ENCODE results near the gene DARS1. TPM values are rescaled to one million over a fixed set of nuclear protein-coding genes. Genes with fewer than 3 reads are reported as not detected.

DARS1 gene
- total RNA-seq: 100 to 1,000 TPM; 138 to 180 TPM

DNA sequence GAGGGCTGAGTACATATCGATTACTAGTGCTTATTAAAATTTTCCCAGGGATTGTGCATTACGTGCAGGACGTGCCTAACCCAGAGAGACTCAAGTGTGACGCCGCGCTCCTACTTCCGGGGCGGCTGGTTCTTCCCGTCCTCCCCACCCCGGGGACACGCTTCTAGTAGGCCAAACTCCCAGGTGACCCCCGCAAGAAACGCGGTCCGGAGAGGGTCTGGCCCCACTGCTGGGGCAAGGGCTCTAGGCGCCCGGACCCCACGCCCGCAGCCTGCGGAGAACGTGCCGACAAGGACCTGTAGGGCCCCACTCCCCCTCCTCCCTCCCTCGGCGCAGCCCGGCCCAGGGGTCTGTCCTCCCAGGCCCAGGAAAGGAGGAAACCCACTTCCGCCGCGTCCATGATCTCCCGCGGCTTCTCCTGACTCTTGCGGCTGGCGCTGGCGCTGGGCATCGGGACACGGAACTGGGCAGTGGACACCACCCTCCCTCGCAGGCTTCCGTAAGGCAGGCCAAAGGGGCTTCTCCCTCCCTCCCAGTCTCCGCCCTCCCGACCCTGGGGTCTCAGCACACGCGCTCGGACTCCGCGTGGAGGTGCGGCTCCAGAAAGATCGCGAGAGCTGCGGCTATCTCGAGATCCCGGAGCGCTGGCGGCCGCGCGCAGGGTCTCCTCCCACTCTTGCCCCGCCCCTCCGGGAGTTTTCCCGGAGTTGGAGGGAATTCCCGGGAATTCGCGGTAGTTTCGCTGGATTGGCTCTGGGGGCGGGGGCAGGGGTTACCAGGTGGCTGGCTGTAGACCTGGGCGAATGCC is at the start of gene DARS1:
DARS1 (minus strand) TSS at position 609 of the 808 bp plus-strand sequence; CDS start at position 451, 158 bp downstream.
- peak; percentile 84 to 86 for ATAC-seq
- H3K36me3 Mint-ChIP-seq: peaks cover 38 to 58% of the 10 kb centered on the region in 2 donors
- DNase-seq (ENCODE audit: low spot score in 2 of 2): peak; percentile 85 to 93
- H3K27ac Mint-ChIP-seq: peak within 1 kb of the TSS; percentile 79 to 98
- H3K9me3 Mint-ChIP-seq: peaks cover 0 to 7% of the 10 kb centered on the region in 2 donors

DNA sequence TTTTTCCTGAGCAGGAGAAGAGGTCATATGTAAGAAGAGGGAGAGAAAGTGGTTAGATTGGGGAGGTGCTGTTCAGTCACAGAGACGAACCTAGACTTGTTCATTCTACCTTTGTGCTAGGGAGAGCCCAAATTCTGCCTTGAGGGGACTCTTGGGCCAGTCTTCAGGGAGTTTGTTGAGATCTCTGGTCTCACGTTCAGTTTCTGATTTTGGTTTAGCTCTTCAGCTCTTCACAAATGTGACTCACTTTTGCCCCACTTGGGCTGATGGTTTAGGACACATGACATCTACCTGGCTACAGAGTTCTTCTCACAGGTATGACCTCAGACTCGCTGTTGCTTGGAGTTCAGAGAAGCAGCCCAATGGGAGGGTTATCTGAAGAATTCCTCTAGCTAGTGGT is 49.2 kb upstream of the DARS1 start:
- Mint-ChIP-seq H3K27ac (no peak overlapping the region), H3K36me3 (no peaks in the 10 kb centered on the region), H3K9me3 (peaks cover 4 to 12% of the 10 kb centered on the region in 2 donors)
- peak; percentile 47 to 58 for ATAC-seq
- no peak for DNase-seq (ENCODE audit: low spot score in 2 of 2)

DNA sequence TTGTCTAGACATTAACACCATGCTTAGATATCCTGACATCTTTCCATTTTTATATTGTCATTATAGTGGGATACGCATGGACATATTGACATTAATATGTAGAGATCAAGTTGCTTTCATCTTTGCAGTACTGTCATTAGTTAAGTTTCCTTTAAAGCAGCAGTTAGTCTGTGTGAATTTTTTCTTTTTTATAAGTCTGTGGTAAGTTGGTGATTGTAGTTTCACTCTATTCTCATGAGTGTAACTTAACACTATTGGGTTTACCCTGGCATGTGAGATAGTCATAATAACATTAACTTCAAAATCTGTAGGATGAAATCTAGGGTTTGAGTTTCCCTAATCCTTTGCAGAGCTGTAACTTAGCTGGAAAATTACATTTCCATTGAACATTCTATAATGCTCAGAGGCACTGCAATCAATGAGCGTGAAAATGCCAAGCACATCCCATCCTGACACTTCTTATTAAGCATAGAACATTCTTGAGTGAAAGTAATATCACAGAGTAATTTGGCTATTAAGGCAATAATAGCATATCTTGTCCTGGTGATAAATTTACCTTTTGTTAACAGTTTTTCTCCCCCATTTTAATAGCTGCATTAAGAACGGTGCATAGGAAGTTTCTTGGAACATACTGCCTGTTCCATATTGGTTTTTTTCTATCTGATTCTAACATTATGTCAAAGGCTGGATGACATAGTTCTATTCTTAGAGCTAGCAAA is 47.5 kb upstream of the DARS1 start:
- no peak for ATAC-seq
- H3K36me3 Mint-ChIP-seq: no peaks in the 10 kb centered on the region
- H3K9me3 Mint-ChIP-seq: peaks cover 0 to 3% of the 10 kb centered on the region in 2 donors
- H3K27ac Mint-ChIP-seq: no peak overlapping the region
- DNase-seq (ENCODE audit: low spot score in 2 of 2): no peak

DNA sequence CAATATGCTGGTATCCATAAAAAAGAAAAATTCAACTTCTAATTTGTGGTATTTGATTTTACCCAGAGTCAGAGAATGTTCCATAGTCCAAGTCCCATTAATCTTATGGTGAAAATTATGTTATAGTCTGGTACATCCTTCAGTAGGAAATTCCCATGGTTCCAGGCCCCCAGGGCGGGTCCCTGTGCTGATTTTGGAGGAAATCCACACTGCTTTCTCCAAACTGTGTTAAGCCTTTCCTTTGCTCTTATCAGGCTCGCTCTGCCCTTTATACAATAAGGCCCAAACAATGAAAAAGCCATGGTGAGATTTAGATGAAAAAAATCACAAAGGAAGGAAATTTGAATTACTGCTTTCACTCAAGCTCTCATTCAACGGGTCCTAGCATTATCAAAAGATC is 46.8 kb upstream of the DARS1 start:
- no peak for DNase-seq (ENCODE audit: low spot score in 2 of 2)
- H3K27ac Mint-ChIP-seq: no peak overlapping the region
- no peaks in the 10 kb centered on the region for H3K36me3 Mint-ChIP-seq
- ATAC-seq: no peak
- no peaks in the 10 kb centered on the region for H3K9me3 Mint-ChIP-seq

DNA sequence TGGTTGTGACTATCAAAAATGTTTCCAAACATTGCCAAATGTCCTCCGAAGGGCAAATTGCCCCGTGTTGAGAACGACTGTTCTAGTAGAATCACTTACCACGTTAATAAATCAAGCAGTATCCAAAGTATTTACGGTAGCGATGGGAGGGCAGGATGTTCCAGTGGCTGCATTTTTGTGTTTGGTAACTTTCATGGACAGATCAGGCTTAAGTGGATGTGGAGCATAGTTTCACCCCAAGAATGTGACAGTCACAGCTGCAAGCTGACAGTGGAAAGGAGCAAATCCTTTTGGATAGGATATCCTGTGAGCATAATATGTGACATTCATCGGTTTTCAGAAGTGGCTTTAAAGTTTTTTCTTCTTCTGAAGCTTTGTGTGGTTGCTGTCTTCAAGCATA is 46.3 kb upstream of the DARS1 start:
- Mint-ChIP-seq H3K36me3 (no peaks in the 10 kb centered on the region), H3K27ac (no peak overlapping the region), H3K9me3 (no peaks in the 10 kb centered on the region)
- DNase-seq (ENCODE audit: low spot score in 2 of 2) (no peak), ATAC-seq (no peak)

DNA sequence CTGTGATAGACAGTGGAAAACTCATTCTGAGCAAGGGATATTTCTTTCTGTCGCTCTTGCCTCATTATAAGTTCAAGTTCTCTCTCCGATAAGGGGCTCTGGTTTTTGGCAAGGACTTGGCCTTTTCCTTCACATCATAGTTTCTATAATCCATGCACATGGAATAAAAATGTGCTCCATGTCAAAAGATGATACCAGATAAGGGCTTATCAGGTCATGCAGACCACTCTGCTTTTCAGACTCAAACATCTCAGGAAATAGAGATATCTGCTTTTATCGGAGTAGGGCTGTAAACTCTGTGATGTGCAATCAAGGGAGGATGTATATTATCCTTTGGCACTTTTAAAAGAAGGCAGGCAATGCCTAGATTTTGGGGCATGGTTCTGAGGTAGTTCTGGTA is 45.0 kb upstream of the DARS1 start:
- Mint-ChIP-seq H3K27ac (no peak overlapping the region), H3K36me3 (peaks cover 0 to 5% of the 10 kb centered on the region in 2 donors), H3K9me3 (no peaks in the 10 kb centered on the region)
- no peak for ATAC-seq
- DNase-seq (ENCODE audit: low spot score in 2 of 2): no peak

DNA sequence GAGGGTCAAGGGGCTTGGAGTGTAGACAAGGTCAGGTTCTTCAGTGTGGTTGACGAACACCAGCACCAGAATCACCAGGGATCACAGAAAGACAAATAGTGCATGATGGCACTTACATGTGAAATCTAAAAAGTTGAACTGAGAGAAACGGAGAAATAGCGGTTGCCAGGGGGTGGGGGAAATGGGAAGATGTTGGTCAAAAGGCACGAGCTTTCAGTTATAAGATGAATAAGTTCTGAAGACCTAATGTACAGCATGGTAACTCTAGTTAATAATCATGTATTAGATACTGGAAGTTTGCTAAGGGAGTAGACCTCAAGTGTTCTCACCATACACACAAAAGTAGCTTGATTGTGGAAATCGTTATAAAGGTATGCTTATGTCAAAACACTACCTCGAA is 43.7 kb upstream of the DARS1 start:
- no peak for ATAC-seq
- no peak for DNase-seq (ENCODE audit: low spot score in 2 of 2)
- H3K27ac Mint-ChIP-seq: no peak overlapping the region
- no peaks in the 10 kb centered on the region for H3K9me3 Mint-ChIP-seq
- H3K36me3 Mint-ChIP-seq: peaks cover 0 to 8% of the 10 kb centered on the region in 2 donors

DNA sequence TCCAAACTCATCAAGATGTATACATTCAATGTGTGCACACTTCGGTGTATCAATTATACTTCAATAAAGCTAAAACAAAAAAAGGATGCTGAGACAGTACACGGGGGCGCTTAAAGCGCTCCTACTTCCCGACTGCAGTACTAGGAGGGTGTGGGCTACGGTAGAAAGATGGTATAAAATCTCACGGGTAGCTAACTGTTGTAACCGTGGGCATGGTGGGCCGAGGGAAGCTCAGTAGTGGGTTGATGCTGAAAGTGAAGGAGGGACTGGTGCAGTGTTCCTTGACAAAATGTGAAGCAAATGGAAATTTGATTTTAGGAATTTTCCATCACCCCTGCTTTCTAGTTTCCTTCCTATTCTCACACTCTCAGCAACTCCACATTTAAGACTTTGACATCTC is 42.6 kb upstream of the DARS1 start:
- H3K9me3 Mint-ChIP-seq: no peaks in the 10 kb centered on the region
- H3K36me3 Mint-ChIP-seq: peaks cover 0 to 8% of the 10 kb centered on the region in 2 donors
- DNase-seq (ENCODE audit: low spot score in 2 of 2) (no peak), ATAC-seq (no peak)
- no peak overlapping the region for H3K27ac Mint-ChIP-seq

DNA sequence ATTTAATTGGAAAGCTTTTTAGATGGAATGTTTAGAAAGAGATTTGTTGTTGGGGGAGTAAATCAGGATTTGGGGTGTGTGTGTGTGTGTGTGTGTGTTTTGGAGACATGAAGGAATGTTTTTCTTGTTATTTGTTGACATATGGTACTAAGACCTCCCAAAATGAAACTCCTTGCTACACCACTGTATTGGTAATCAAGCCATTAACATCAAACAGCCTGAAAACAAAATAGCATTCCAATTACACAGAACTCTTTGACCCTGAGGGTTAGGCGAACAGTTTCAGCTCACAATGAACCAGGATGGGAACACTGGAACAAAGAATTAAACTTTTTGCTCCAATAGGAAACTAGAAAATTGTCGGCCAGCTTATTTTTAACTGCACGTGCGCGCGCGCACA is 41.7 kb upstream of the DARS1 start:
- peaks cover 0 to 8% of the 10 kb centered on the region in 2 donors for H3K36me3 Mint-ChIP-seq
- DNase-seq (ENCODE audit: low spot score in 2 of 2) (no peak), ATAC-seq (no peak)
- no peak overlapping the region for H3K27ac Mint-ChIP-seq
- H3K9me3 Mint-ChIP-seq: no peaks in the 10 kb centered on the region

DNA sequence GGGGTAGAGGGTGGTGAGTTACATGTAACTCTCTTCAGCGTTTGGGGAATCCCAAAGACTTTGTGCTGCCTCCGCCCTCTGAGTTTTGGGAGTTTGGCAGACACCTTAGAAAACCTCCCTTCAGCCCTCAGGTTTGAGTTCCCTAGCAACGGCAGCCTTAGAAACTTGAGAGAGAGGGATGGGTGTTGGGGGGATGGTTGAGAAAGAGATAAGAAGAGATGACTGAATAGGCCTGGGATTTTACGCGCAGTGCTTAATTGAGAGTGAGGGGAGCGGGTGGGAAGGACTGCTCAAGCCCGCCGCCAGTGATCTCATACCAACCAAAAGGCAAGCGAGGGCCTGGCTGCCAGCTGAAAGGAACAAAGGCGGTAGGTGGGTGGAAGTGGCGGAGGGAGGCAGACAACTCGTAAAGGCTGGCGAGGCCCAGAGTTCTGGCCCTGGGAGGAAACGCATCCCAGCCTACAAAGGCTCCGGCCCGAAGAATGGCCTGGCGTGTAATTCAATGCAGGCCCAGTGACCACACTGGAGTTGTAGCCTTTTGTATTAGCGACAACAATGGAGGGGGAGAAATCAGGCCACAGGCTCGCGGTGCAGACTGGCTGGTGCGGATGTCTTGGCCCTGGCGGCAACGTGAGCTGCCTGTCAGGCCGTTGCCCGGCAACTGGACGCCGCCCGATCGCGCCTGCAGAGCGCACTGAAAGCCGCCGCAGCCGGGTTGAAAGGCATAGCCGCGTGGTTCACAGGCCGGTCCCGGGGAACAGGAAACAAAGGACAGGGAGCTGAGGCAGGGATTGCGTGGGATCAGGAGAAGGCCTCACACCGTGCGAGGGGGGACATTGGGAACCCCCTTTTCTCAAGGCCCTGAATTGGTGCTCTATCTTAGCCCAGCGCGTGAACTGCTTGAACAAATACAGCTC is 39.9 kb upstream of the DARS1 start:
- Mint-ChIP-seq H3K36me3 (peaks cover 0 to 8% of the 10 kb centered on the region in 2 donors), H3K27ac (no peak overlapping the region), H3K9me3 (no peaks in the 10 kb centered on the region)
- peak; percentile 77 to 82 for ATAC-seq
- peak in 1 of 2 donors; percentile 31 for DNase-seq (ENCODE audit: low spot score in 2 of 2)

DNA sequence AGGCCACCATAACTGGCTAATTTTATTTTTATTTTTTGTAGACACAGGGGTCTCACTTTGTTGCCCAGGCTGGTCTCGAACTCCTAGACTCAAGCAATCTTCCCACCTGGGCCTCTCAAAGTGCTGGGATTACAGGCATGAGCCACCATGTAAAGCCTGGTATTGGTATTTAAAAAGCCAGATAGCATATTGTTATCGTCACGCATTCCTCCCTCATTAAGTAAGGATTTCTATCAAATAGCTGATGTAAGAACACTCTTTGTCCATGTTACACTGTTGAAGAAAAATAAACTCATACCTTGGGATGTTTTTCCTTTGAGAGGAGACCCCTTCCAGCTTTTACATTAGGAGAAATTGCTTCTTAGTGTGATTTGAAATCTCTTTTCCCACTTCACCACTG is 39.2 kb upstream of the DARS1 start:
- no peak for DNase-seq (ENCODE audit: low spot score in 2 of 2)

DNA sequence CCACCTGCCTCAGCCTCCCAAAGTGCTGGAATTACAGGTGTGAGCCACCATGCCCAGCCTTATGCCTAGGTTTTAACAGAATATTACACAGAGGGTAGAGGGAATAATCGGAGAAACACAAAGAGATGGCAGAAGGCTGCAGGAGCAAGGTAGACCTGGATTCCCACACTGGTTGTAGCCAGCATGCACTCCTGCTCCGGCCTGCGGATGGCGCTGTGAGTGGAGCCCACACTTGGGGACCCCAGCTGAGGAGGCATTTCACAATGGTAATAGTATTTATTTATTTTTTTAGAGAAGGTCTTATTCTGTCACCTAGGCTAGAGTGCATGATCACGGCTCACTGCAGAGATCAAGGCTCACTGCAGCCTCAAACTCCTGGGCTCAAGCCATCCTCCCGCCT is 38.8 kb upstream of the DARS1 start:
- H3K36me3 Mint-ChIP-seq: peaks cover 0 to 8% of the 10 kb centered on the region in 2 donors
- H3K9me3 Mint-ChIP-seq: no peaks in the 10 kb centered on the region
- ATAC-seq: no peak
- H3K27ac Mint-ChIP-seq: no peak overlapping the region
- DNase-seq (ENCODE audit: low spot score in 2 of 2): no peak

More for the DNA sequence above, 39.2 kb upstream of the DARS1 start:
- Mint-ChIP-seq H3K36me3 (peaks cover 0 to 8% of the 10 kb centered on the region in 2 donors), H3K27ac (no peak overlapping the region), H3K9me3 (no peaks in the 10 kb centered on the region)
- no peak for ATAC-seq

DNA sequence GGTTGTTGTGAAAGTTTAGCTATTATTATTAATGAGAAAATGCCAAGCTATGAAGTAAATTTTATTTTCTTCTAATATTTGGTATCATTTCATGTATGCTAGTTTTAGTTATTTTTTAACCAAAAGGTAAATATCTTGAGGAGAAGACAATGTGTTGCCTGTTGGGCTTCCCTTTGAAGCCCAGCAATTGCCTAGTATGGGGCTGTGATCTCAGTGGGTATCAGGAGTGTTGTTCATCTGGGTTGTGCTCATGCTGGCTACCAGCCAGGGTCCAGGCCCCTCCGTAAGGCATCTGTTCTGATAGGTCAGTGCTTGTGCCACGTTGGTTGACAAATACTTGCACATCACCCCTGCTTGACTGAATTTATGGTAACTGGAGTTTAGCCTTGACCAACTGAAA is 38.0 kb upstream of the DARS1 start:
- ATAC-seq (no peak), DNase-seq (ENCODE audit: low spot score in 2 of 2) (no peak)
- H3K27ac Mint-ChIP-seq: no peak overlapping the region
- no peaks in the 10 kb centered on the region for H3K9me3 Mint-ChIP-seq
- peaks cover 0 to 8% of the 10 kb centered on the region in 2 donors for H3K36me3 Mint-ChIP-seq

DNA sequence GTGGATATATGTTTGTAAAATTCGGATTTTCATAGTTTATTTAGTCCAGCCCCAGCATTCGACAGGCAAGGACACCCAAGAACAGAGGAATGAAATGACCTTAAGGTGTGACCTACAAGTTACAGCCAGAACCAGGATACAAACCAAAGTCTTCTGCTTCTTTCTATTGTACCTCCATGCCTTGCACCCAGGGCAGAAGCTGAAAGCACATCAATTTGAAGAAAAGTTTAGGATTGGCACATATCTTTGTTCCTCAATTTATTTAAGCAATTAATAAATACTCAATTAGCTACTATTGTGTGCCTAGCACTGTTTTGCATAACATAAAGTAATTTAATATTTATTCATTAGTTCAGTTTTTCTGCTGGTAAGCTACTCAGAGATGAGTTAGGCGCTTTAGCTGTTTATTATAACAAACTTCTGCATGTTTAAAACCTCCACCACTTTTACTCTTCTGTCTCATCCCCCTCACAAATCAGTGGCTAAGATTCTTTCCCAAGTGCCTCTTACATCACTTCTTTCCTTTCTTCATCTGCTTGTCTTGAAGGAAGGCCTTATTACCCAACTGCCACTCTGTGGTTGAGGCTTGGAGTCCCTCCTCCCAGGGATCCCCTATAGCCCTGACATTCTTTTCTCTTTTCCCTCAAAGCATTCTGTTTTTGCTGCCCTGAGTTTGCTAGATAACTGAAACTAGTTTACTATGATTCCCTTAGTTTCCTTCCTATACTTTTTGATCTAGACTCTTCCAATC is 37.1 kb upstream of the DARS1 start:
- Mint-ChIP-seq H3K36me3 (peaks cover 0 to 8% of the 10 kb centered on the region in 2 donors), H3K27ac (no peak overlapping the region), H3K9me3 (no peaks in the 10 kb centered on the region)
- ATAC-seq: no peak
- no peak for DNase-seq (ENCODE audit: low spot score in 2 of 2)

DNA sequence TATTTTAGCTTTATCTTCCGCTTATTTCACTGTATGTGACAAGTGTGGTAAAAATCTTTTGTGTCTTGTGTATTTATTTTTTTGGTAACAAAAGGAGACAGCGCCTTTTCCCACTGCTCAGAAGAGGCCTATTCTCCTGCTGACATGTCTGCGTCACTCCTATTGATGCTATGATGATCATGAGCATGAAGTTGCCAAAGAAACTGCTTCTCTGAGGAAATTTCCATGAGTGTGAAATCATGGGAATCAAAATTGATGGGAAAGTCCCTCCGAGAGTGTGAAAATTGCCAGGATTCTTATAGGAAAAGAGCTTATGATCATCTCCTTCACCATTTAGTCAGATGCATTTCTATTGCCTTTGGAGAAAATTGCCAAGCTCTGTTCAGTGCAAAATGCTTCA is 36.5 kb upstream of the DARS1 start:
- DNase-seq (ENCODE audit: low spot score in 2 of 2) (no peak), ATAC-seq (no peak)
- peaks cover 0 to 8% of the 10 kb centered on the region in 2 donors for H3K36me3 Mint-ChIP-seq
- no peaks in the 10 kb centered on the region for H3K9me3 Mint-ChIP-seq
- H3K27ac Mint-ChIP-seq: no peak overlapping the region

DNA sequence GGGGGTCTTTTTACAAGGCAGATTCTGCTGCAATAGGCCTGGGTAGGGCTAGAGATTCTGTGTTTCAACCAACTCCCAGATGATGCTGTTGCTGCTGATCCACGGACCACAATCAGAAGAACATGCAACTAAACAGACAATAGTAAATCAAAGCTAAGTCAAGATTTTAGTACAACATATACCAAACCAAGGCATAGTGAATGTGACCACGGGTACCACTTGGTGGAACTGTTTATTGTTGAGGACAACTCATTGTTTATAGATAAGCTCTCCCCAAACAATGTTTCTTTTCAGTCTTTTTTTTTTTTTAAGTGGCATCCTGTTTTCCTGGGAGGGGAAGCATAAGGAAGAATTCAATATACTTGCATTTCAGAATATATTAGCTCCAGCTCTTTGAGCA is 36.0 kb upstream of the DARS1 start:
- Mint-ChIP-seq H3K36me3 (peaks cover 0 to 10% of the 10 kb centered on the region in 2 donors), H3K9me3 (no peaks in the 10 kb centered on the region), H3K27ac (no peak overlapping the region)
- no peak for ATAC-seq
- DNase-seq (ENCODE audit: low spot score in 2 of 2): no peak
